OCI-LY3 (cell line): ENCODE measurements around the gene ENTREP1.

Experiments
- CTCF ChIP-seq: fragments of 200-600, 300-600 bp; sonication (generic); IDR thresholded peaks from 2 replicates; pipeline ENCODE4 v1.5.1; 2014; ENCODE audit warnings: antibody characterized with exemption, low read length, low read depth
- EZH2phosphoT487 ChIP-seq: fragments of 200-600 bp; shearing (Covaris generic); IDR thresholded peaks from 2 replicates; pipeline ENCODE4 v1.6.1; 2018; ENCODE audit warnings: antibody characterized with exemption, mixed run types, low read depth

GRCh38 chr9:69297300-69297980 is 27.6 kb upstream of the ENTREP1 start:
- TF ChIP-seq CTCF (no peak), EZH2phosphoT487 (no peak)
